ENCODE measurements around the gene MICAL3.

DNA sequence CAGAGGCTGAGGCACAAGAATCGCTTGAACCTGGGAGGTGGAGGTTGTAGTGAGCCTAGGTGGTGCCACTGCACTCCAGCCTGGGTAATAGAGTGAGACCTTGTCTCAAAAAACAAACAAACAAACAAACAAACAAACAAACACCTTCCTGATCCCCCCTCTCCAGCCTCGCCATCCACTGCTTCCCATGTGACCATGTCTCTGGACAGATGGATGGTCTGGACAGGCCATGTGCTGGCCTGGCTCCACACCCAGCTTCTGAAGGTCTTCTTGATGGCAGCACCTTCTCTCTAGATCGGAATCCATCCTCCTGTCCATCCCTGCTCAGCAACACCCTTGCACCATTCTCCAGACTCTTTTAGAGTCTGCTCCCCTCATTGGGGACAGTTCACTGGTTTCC lies 42.8 kb upstream of the MICAL3 start:
- TF ChIP-seq, protein P1, sequence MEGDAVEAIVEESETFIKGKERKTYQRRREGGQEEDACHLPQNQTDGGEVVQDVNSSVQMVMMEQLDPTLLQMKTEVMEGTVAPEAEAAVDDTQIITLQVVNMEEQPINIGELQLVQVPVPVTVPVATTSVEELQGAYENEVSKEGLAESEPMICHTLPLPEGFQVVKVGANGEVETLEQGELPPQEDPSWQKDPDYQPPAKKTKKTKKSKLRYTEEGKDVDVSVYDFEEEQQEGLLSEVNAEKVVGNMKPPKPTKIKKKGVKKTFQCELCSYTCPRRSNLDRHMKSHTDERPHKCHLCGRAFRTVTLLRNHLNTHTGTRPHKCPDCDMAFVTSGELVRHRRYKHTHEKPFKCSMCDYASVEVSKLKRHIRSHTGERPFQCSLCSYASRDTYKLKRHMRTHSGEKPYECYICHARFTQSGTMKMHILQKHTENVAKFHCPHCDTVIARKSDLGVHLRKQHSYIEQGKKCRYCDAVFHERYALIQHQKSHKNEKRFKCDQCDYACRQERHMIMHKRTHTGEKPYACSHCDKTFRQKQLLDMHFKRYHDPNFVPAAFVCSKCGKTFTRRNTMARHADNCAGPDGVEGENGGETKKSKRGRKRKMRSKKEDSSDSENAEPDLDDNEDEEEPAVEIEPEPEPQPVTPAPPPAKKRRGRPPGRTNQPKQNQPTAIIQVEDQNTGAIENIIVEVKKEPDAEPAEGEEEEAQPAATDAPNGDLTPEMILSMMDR (IDR thresholded peaks at IDR 0.05) = no peak
- no peak for TF ChIP-seq ZFX (IDR thresholded peaks at IDR 0.05; ENCODE audit: borderline replicate concordance)
